Epithelial cell of esophagus (primary cell): ENCODE measurements around the gene RAD54L2.

Experiments used
- DNase-seq: peaks from one replicate; pipeline ENCODE4 v3.0.0; 2010; ENCODE audit warnings: low read depth
- H3K4me3 ChIP-seq: 2 replicates; pipeline ENCODE4 v1.5.1; 2011; ENCODE audit warnings: mild to moderate bottlenecking, low read length, control low read depth
- TF ChIP-seq, protein P1 (sequence below): IDR thresholded peaks from 2 replicates; pipeline ENCODE4 v1.5.1; 2011; ENCODE audit warnings: low read depth, mild to moderate bottlenecking, low read length, control low read depth, inconsistent platforms; ENCODE audit not compliant: insufficient read depth; ENCODE audit errors: missing control alignments

The RAD54L2 gene

DNA sequence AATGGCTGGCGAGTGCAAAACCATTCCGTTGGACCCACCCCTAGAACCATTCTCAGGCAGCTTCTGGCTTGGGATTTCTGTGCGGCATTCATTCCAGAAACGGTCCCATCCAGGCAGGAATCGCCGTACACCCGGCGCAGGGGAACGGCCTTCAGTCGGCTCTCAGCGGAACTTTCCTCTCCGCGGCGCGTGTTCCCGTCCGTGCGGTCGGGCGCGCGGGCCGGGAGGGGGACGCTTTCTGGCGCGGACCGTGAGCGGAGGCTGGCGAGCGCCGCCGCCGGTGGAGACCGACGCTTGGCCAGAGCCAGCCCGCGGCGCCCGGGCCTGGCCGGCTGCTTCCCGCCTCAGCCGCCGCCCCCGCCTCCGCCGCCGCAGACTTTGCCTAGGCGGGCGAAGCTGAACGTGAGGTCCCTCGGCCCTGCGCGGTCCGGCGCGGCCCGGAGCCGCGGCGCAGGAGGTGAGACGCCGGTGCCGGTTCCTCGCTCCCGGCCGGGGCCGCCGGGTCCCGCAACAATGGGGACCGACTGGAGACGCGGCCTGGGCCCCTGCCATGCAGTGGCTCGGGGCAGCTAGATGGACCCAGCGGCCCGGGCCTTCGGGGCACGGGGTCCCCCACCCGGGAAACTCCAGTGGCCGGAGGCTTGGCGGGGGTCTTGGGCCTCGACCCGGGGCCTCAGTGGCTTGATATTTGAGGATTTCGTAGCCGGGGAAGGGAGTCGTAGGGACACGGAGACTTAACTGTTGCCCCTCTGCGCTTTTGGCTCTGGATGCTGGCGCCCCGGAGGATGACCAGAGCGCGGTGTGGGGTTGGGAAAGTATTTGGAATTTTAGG is at the start of gene RAD54L2:
TSS of gene RAD54L2 (plus strand) at position 261 of the 832 bp plus-strand sequence. CDS start 51,702 bp downstream, outside the sequence.
- peak; percentile 92 for DNase-seq
- H3K4me3 ChIP-seq: peak within 1 kb of the TSS; percentile 83
- TF ChIP-seq, protein P1, sequence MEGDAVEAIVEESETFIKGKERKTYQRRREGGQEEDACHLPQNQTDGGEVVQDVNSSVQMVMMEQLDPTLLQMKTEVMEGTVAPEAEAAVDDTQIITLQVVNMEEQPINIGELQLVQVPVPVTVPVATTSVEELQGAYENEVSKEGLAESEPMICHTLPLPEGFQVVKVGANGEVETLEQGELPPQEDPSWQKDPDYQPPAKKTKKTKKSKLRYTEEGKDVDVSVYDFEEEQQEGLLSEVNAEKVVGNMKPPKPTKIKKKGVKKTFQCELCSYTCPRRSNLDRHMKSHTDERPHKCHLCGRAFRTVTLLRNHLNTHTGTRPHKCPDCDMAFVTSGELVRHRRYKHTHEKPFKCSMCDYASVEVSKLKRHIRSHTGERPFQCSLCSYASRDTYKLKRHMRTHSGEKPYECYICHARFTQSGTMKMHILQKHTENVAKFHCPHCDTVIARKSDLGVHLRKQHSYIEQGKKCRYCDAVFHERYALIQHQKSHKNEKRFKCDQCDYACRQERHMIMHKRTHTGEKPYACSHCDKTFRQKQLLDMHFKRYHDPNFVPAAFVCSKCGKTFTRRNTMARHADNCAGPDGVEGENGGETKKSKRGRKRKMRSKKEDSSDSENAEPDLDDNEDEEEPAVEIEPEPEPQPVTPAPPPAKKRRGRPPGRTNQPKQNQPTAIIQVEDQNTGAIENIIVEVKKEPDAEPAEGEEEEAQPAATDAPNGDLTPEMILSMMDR: peak; percentile 6

DNA sequence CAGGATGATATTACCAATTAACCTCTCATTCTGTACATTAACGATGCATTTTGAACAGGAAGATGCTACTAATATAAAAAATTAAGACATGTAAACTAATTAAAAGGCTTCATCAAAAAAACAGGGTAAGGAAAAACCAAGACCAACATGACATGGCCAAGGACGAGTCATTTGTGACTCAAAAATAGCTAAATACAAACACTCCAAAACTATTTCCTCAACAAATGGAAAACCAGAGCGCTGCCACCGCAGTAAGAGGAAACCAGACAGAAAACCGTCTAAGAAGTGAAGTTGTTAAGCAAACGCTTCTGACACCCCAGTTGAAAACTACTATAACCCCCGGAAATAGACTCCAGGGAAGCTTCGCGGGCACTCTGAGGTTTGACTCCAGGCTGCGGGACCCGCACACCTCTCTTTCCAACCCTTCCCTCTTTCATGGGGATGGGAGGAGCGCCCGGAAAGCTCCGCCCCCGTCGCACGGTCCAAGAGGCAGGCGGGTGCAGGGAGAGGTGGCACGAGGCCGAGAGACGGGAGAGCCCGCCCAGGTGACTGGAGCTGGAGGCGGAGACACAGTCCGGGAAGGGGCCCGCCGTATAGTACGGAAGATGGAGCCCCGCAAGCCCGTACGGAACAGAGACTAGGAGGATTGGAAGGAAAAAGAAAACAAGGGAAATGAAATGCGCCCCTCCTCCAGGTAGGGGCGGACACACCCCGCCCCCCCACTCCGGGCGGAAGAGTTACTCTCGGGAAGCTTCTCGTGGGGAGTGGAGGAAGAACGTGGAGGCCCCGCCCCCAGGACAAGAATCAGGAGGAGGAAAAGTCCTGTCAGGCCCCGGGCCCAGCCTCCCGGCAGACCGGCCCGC is 39.4 kb upstream of the RAD54L2 start:
- H3K4me3 ChIP-seq: peak overlapping the region; percentile 84
- peak; percentile 95 for DNase-seq
- TF ChIP-seq, protein P1: no peak

- TF ChIP-seq, protein P1: no peak
- no peak overlapping the region for H3K4me3 ChIP-seq
- DNase-seq: no peak
These were observed 37.8 kb upstream of the RAD54L2 start for GRCh38 chr3:51500632-51501131.

DNA sequence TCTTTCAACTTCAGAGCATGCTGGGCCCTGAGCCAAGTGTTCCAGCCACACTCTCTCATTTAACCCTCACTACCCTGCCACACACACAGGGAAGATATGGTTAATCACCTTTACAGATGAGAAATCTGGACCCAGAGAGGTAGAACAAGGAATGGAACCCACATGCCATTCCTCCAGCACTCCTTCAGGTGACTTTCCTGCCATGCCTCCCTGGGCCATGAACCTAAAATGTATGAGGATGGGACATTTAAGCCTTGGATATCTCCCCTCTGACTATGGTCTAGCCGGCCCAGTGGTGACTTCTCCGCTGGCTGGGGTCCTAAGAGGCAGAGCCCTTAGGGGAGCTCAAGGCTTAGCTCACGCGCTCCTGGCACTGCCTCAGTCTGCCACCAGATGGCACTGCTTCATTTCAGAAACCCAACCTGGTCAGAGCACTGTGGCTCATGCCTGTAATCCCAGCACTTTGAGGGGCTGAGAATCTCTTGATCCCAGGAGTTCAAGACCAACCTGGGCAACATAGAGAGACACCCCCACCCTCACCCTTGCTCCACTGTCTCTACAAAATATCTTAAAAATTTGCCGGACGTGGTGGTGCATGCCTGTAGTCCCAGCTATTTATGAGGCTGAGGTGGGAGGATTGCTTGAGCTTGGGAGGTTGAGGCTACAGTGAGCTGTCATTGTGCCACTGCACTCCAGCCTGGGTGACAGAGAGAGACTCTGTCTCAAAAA is 36.5 kb upstream of the RAD54L2 start:
- peak; percentile 78 for DNase-seq
- TF ChIP-seq, protein P1: peak; percentile 96
- no peak overlapping the region for H3K4me3 ChIP-seq

DNA sequence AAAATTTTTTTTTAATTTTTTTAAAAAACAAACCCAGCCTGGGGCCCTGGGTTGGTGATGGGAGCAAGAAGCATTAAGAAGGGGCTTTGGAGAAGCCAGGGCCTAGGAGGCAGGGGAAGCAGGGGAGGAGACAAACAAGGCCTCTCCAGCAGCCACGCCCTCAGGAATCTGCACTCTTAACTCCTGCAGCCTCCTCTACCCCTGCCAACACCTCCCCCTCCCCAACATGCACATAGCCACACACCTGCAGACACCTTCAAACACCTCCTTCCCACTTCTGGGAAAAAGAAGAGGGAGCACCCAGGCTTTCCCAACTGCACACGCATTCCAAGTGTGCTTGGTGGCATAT is 36.0 kb upstream of the RAD54L2 start:
- H3K4me3 ChIP-seq: no peak overlapping the region

DNA sequence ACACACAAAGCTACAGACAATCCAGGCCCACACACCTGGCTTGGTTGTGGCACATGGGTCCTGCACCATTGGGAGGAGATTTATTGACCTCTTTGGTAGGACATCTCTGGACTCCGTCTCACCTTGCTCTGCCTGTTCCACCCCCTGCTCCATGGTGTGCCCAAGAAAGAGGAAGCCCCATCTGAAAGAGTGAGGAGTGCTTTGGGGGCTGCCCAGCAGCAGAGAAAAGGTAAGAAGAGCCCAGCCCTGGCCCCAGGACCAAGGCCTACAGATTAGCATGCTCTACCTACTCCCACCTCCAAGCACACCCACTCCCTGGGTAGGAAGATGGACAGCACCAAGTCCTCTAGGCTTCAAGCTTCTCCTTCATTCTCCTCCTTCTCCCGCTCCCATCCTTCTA is 35.5 kb upstream of the RAD54L2 start:
- TF ChIP-seq, protein P1: no peak

More for the DNA sequence above, 36.0 kb upstream of the RAD54L2 start:
- no peak for DNase-seq
- TF ChIP-seq, protein P1: no peak

More for the DNA sequence above, 35.5 kb upstream of the RAD54L2 start:
- H3K4me3 ChIP-seq: no peak overlapping the region
- no peak for DNase-seq
